Left ventricle myocardium inferior (tissue), 1 donor: ENCODE results near the gene IL12RB2. TPM values are rescaled to one million over a fixed set of nuclear protein-coding genes. Genes with fewer than 3 reads are reported as not detected.
"Not testable (repeated sequence)": the region's sequence is repeated elsewhere in the genome, so short reads cannot be mapped to it uniquely, and the experiment has no call there.

Experiments used
- DNase-seq: peaks from one replicate; pipeline ENCODE4 v3.0.0-alpha.2; 2020
- H3K27ac ChIP-seq: fragments of 200-600 bp; replicated peaks from 2 replicates; pipeline ENCODE4 v1.8.0; 2021
- H3K27me3 ChIP-seq: fragments of 200-600 bp; 2 replicates; pipeline ENCODE4 v1.8.0; 2021; ENCODE audit warnings: low read depth
- H3K36me3 ChIP-seq: fragments of 200-600 bp; 2 replicates; pipeline ENCODE4 v1.8.0; 2021
- H3K4me1 ChIP-seq: fragments of 200-600 bp; 2 replicates; pipeline ENCODE4 v1.8.0; 2021
- H3K4me3 ChIP-seq: fragments of 200-600 bp; 2 replicates; pipeline ENCODE4 v1.8.0; 2021; ENCODE audit warnings: mild to moderate bottlenecking, moderate library complexity
- H3K9me3 ChIP-seq: fragments of 200-600 bp; replicated peaks from 2 replicates; pipeline ENCODE4 v1.8.0; 2021
- intact Hi-C: fragments of 100-400 bp; cut with micrococcal nuclease; formaldehyde crosslinking; loops from one replicate; pipeline ENCODE4 v1.11.0; 2022
- total RNA-seq: library from RNA; stranded (reverse); fragmentation: NEBNext Ultra II Directional; extraction: Animal tissue kit (Norgen Biotek cat#: 25700); gene quantifications from one replicate; pipeline ENCODE4 v1.2.1, GENCODE V29; 2021
- TF ChIP-seq, protein P1 (sequence below): fragments of 200-600 bp; IDR thresholded peaks from 2 replicates; pipeline ENCODE4 v1.8.0; 2021; ENCODE audit warnings: antibody characterized with exemption, mild to moderate bottlenecking, borderline replicate concordance
- donor health status: DM: no; HTN: yes; CAD: no; lungs with severe emphysema.

The IL12RB2 gene
- total RNA-seq, 1 donor from 2014 or later, result 0.33 TPM

DNA sequence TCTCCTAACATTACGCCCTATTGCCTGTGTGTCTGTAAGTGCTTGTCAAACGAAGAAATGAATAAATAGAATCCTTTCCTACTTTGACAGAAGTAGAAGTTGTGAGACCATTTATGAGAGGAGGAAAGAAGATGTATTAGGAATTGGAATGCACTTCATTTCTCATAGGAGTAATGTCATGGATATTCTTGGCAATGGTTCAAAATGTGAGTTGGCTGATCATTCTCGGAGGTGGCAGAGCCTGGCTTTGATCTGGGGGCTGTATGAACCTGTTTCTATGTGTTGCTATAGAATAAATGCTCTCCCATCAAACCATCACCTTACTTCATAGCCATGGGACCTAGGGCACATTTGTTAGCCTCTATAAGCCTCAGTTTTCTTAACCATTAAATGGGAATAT is 132.7 kb downstream of the IL12RB2 start:
- no peak overlapping the region for H3K27ac ChIP-seq
- H3K27me3 ChIP-seq, result no peaks in the 10 kb centered on the region
- H3K9me3 ChIP-seq, result no peaks in the 10 kb centered on the region
- intact Hi-C loops, result no loop called here
- H3K4me1 ChIP-seq, result peaks cover 14% of the 10 kb centered on the region
- no peaks in the 10 kb centered on the region for H3K36me3 ChIP-seq
- TF ChIP-seq, protein P1, sequence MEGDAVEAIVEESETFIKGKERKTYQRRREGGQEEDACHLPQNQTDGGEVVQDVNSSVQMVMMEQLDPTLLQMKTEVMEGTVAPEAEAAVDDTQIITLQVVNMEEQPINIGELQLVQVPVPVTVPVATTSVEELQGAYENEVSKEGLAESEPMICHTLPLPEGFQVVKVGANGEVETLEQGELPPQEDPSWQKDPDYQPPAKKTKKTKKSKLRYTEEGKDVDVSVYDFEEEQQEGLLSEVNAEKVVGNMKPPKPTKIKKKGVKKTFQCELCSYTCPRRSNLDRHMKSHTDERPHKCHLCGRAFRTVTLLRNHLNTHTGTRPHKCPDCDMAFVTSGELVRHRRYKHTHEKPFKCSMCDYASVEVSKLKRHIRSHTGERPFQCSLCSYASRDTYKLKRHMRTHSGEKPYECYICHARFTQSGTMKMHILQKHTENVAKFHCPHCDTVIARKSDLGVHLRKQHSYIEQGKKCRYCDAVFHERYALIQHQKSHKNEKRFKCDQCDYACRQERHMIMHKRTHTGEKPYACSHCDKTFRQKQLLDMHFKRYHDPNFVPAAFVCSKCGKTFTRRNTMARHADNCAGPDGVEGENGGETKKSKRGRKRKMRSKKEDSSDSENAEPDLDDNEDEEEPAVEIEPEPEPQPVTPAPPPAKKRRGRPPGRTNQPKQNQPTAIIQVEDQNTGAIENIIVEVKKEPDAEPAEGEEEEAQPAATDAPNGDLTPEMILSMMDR, result no peak
- no peak for DNase-seq
- no peak overlapping the region for H3K4me3 ChIP-seq

DNA sequence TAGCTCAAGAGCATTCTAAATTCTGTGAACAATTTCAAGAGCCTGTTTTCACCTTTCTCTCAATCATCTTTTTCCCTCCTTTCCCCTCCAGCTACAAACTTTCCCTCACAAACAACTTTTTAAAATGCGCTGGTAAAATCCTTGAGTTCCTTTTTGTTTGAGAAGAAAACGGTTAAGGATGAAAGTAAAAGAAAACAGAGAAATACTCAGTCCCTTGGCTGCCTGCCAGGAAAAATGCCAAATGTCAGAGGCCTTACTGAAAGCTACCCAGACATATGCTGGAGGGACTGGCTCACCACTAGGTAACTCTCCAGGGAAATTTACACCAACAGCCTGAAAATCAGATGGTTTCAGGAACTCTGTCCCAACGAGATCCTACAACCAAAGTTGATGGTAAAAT is 133.5 kb downstream of the IL12RB2 start:
- no peaks in the 10 kb centered on the region for H3K36me3 ChIP-seq
- H3K9me3 ChIP-seq, result no peaks in the 10 kb centered on the region
- no peak overlapping the region for H3K4me3 ChIP-seq
- no peak overlapping the region for H3K27ac ChIP-seq
- intact Hi-C loops, result no loop called here
- peak; percentile 23 for DNase-seq
- no peaks in the 10 kb centered on the region for H3K27me3 ChIP-seq
- H3K4me1 ChIP-seq, result peaks cover 14% of the 10 kb centered on the region
- TF ChIP-seq, protein P1, result no peak

DNA sequence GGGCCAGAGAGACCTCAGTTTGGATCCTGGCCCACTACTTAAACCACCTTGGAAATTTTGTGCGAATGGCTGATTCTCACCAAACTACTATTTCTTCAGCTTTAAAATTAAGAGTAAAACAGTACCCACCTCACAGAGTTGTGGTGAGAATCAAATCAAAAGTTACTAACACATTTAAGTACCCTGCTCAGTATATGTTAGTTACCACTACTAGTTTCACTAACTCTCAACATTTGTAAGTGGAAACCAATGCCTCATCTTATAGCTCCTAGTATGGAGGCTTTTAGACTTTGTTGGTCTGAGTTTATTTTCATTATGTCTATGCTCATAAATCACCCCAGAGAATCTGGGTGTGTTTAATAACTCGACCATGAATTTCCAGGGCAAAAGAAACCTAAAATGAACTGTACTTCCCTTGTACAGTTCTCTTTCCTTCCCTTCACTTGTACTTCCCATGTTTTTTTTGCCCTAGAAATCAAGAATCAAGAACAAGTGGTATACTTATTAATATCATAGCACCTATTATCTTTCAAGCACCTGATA is 134.1 kb downstream of the IL12RB2 start:
- DNase-seq, result no peak
- TF ChIP-seq, protein P1, result no peak
- no peak overlapping the region for H3K4me3 ChIP-seq
- no peaks in the 10 kb centered on the region for H3K9me3 ChIP-seq
- H3K4me1 ChIP-seq, result peaks cover 19% of the 10 kb centered on the region
- no peak overlapping the region for H3K27ac ChIP-seq
- no peaks in the 10 kb centered on the region for H3K36me3 ChIP-seq
- intact Hi-C loops, result no loop called here
- H3K27me3 ChIP-seq, result no peaks in the 10 kb centered on the region

DNA sequence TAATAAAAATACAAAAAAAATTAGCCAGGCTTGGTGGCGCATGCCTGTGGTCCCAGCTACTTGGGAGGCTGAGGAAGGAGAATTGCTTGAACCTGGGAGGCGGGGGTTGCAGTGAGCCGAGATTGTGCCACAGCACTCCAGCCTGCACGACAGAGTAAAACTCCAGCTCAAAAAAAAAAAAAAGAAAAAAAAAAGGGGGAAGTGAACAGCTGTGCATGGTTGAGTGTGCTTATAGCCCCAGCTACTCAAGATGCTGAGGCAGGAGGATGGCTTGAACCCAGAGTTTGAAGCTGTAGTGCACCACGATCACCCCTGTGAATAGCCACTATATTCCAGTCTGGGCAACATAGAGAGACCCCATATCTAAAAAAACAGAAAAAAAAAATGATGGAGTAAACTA is 138.3 kb downstream of the IL12RB2 start:
- DNase-seq, H3K27ac ChIP-seq, H3K4me3 ChIP-seq, H3K9me3 ChIP-seq, intact Hi-C loops, H3K36me3 ChIP-seq, H3K27me3 ChIP-seq: not testable (repeated sequence)
- H3K4me1 ChIP-seq, result peaks cover 14% of the 10 kb centered on the region

Other genes starting within 250 kb of the IL12RB2 start
- not detected for gene C1orf141, start 172.9 kb upstream of the IL12RB2 start, total RNA-seq
- gene IL23R, start 141.4 kb upstream of the IL12RB2 start, total RNA-seq, result not detected
- 125 TPM for gene SERBP1, start 122.5 kb downstream of the IL12RB2 start, total RNA-seq